SU-DHL-6 (cell line): ENCODE data around the gene NDUFC2.

Source experiments
- H2AFZ ChIP-seq: fragments of 200-600 bp; sonication (generic); 2 replicates; pipeline ENCODE4 v1.6.1; 2014; ENCODE audit warnings: low read depth, mild to moderate bottlenecking, moderate library complexity, mixed read lengths, antibody characterized with exemption, low read length; ENCODE audit not compliant: severe bottlenecking
- H3F3A ChIP-seq: fragments of 200-600 bp; shearing (Covaris generic); 2 replicates; pipeline ENCODE4 v1.6.0; 2016; ENCODE audit warnings: antibody characterized with exemption, mild to moderate bottlenecking; ENCODE audit not compliant: insufficient read depth
- H3K27ac ChIP-seq: fragments of 200-600 bp; sonication (generic); 2 replicates; pipeline ENCODE4 v1.5.1; 2016; ENCODE audit warnings: low read depth, mild to moderate bottlenecking, low read length, moderate library complexity, mixed read lengths
- H3K27me3 ChIP-seq: fragments of 200-600 bp; sonication (generic), shearing (Covaris generic); 2 replicates; pipeline ENCODE4 v1.6.0; 2014; ENCODE audit warnings: mild to moderate bottlenecking, low read length
- H3K36me3 ChIP-seq: fragments of 200-600 bp; sonication (generic); 2 replicates; pipeline ENCODE4 v1.6.1; 2014; ENCODE audit warnings: mild to moderate bottlenecking, low read length, mixed read lengths
- H3K4me2 ChIP-seq: fragments of 300-600, 200-600 bp; shearing (Covaris generic), sonication (generic); 2 replicates; pipeline ENCODE4 v1.6.0; 2014; ENCODE audit warnings: low read length, low read depth, mild to moderate bottlenecking; ENCODE audit not compliant: poor library complexity, severe bottlenecking
- H3K4me3 ChIP-seq: fragments of 200-600 bp; sonication (generic); 2 replicates; pipeline ENCODE4 v1.5.1; 2014; ENCODE audit warnings: antibody characterized with exemption, low read length, mild to moderate bottlenecking, mixed read lengths; ENCODE audit not compliant: insufficient read depth, poor library complexity, severe bottlenecking
- H3K79me2 ChIP-seq: fragments of 200-600 bp; sonication (generic); 2 replicates; pipeline ENCODE4 v1.6.1; 2014; ENCODE audit warnings: mild to moderate bottlenecking, low read length, moderate library complexity; ENCODE audit not compliant: insufficient read depth
- H3K9ac ChIP-seq: fragments of 200-600 bp; sonication (generic); 2 replicates; pipeline ENCODE4 v1.7.0; 2014; ENCODE audit warnings: mild to moderate bottlenecking, low read length
- H3K9me2 ChIP-seq: fragments of 200-600 bp; sonication (generic); replicated peaks from 2 replicates; pipeline ENCODE4 v1.6.1; 2014; ENCODE audit warnings: low read length; ENCODE audit not compliant: insufficient read depth
- H3K9me3 ChIP-seq: fragments of 200-600 bp; sonication (generic); 2 replicates; pipeline ENCODE4 v1.6.1; 2014; ENCODE audit warnings: low read length, mixed read lengths; ENCODE audit not compliant: insufficient read depth
- H4K20me1 ChIP-seq: fragments of 200-600 bp; sonication (generic); 2 replicates; pipeline ENCODE4 v1.6.1; 2014; ENCODE audit warnings: low read depth, mild to moderate bottlenecking, antibody characterized with exemption, low read length, moderate library complexity, mixed read lengths
- EZH2phosphoT487 ChIP-seq: fragments of 200-600 bp; sonication (generic), shearing (Covaris generic); conservative IDR thresholded peaks from 2 replicates; pipeline ENCODE4 v1.6.1; 2018; ENCODE audit warnings: mild to moderate bottlenecking, antibody characterized with exemption, low read length, moderate library complexity, mixed read lengths
- TF ChIP-seq, protein P1 (sequence below): fragments of 200-600 bp; sonication (generic); IDR thresholded peaks from one replicate; pipeline ENCODE4 v1.5.1; 2017; ENCODE audit warnings: antibody characterized with exemption, mild to moderate bottlenecking, low read length, moderate library complexity; ENCODE audit not compliant: insufficient read depth, poor library complexity, severe bottlenecking

The NDUFC2 gene

DNA sequence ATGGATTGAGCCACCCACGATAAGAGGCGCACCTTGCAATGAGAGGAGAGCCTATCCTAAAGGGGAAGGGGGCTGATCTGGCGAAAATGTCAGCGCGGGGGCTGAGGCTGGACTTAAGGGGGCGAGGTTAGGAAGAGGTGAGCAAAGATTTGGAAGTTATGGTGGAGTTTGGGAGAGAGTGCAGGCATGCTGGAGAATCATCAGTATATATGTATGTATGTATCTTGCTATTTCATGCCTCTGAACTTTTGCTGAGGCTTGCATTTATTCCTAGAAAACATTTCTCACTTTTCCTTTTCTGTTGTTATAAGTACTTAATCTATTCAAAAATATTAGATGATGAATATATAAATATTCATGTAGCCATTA, 33.2 kb downstream of the NDUFC2 start:
- H3K79me2 ChIP-seq, result no peaks in the 10 kb centered on the region
- no peaks in the 10 kb centered on the region for H3K9me3 ChIP-seq
- H4K20me1 ChIP-seq, result no peaks in the 10 kb centered on the region
- H3K9ac ChIP-seq, result no peak overlapping the region
- no peak overlapping the region for H3K4me3 ChIP-seq
- no peaks in the 10 kb centered on the region for H3K27me3 ChIP-seq
- H3K27ac ChIP-seq, result no peak overlapping the region
- H3K9me2 ChIP-seq, result no peaks in the 10 kb centered on the region
- no peak for TF ChIP-seq EZH2phosphoT487
- TF ChIP-seq, protein P1, sequence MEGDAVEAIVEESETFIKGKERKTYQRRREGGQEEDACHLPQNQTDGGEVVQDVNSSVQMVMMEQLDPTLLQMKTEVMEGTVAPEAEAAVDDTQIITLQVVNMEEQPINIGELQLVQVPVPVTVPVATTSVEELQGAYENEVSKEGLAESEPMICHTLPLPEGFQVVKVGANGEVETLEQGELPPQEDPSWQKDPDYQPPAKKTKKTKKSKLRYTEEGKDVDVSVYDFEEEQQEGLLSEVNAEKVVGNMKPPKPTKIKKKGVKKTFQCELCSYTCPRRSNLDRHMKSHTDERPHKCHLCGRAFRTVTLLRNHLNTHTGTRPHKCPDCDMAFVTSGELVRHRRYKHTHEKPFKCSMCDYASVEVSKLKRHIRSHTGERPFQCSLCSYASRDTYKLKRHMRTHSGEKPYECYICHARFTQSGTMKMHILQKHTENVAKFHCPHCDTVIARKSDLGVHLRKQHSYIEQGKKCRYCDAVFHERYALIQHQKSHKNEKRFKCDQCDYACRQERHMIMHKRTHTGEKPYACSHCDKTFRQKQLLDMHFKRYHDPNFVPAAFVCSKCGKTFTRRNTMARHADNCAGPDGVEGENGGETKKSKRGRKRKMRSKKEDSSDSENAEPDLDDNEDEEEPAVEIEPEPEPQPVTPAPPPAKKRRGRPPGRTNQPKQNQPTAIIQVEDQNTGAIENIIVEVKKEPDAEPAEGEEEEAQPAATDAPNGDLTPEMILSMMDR, result no peak
- peak overlapping the region; percentile 82 for H2AFZ ChIP-seq
- H3K36me3 ChIP-seq, result no peaks in the 10 kb centered on the region
- H3F3A ChIP-seq, result no peaks in the 10 kb centered on the region
- H3K4me2 ChIP-seq, result no peak overlapping the region

DNA sequence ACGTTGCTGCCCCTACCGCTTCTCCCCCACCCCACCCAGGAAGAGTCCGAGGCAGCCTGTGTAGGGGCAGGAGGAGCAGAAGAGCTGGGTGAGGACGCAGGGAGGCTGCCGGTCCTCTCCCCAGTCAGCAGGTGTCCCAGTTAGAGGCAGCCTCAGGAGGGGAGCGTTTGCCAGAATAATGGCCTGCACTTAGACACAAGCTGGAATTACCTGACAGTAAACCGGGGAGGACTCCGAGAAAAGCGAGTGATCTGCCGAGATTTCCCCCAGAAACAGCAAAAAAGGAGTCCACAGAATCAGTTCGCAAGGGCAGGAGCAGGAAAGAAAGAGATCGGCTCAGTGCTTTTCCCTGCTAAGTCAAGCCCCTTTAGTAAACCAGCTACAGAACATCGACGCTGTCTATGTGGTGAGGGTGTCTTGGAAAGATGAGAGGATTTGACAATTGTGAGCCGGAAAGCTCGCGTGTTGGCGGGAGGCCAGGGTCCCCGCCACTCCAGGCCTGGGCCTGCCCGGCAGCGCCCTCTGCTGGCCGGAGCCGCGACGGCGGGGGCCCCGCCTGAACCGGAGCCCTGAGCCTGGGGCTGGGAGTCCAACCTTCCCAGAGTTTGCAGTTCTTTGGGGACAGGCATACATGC, 33.7 kb downstream of the NDUFC2 start:
- Histone ChIP-seq H3K27me3 (no peaks in the 10 kb centered on the region), H3K4me2 (peak overlapping the region; percentile 36), H3K9me3 (no peaks in the 10 kb centered on the region), H3K4me3 (no peak overlapping the region), H4K20me1 (no peaks in the 10 kb centered on the region), H2AFZ (peak overlapping the region; percentile 82), H3K79me2 (no peaks in the 10 kb centered on the region), H3K36me3 (no peaks in the 10 kb centered on the region), H3K27ac (no peak overlapping the region), H3K9ac (peak overlapping the region; percentile 2; the same call in 1 of the 2 replicates), H3K9me2 (no peaks in the 10 kb centered on the region), H3F3A (no peaks in the 10 kb centered on the region)
- no peak for TF ChIP-seq EZH2phosphoT487
- TF ChIP-seq, protein P1, result peak; percentile 98

DNA sequence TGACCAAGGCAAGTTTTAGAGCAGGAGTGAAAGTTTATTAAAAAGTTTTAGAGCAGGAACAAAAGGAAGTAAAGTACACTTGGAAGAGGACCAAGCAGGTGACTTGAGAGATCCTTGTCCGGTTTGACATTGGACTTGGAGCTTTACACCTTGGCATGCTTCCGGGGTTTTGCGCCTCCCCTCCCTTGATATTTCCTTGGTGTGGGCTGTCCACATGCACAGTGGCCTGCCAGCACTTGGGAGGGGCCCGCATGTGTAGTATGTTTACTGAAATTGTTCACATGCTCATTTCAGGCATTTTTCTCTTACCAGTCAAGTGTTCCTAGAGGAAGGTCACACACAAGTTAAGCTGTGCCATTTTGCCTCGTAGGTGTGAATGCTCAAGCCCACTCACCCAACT, 35.0 kb downstream of the NDUFC2 start:
- no peak overlapping the region for H3K4me2 ChIP-seq
- no peaks in the 10 kb centered on the region for H3K9me2 ChIP-seq
- no peaks in the 10 kb centered on the region for H3K79me2 ChIP-seq
- no peak overlapping the region for H2AFZ ChIP-seq
- TF ChIP-seq, protein P1, result no peak
- no peak for TF ChIP-seq EZH2phosphoT487
- no peaks in the 10 kb centered on the region for H4K20me1 ChIP-seq
- H3K9me3 ChIP-seq, result no peaks in the 10 kb centered on the region
- H3F3A ChIP-seq, result no peaks in the 10 kb centered on the region
- no peaks in the 10 kb centered on the region for H3K27me3 ChIP-seq
- H3K4me3 ChIP-seq, result no peak overlapping the region
- H3K9ac ChIP-seq, result no peak overlapping the region
- no peaks in the 10 kb centered on the region for H3K36me3 ChIP-seq
- H3K27ac ChIP-seq, result no peak overlapping the region
